Endodermal cell (in vitro differentiated cells): ENCODE data around the gene LRP1-AS. TPM values are rescaled to one million over a fixed set of nuclear protein-coding genes. Genes with fewer than 3 reads are reported as not detected.
A peak's percentile ranks its signal among the peaks of the same experiment; 100 is the strongest.

Experiments used
- DNase-seq: peaks from one replicate; pipeline ENCODE4 v3.0.0-alpha.2; 2017
- H3K27ac ChIP-seq: 2 replicates; pipeline ENCODE4 v1.5.1; 2013; ENCODE audit warnings: mild to moderate bottlenecking, low read depth, low read length, moderate library complexity
- H3K27me3 ChIP-seq: 2 replicates; pipeline ENCODE4 v1.6.1; 2013; ENCODE audit warnings: mild to moderate bottlenecking, low read length, moderate library complexity; ENCODE audit not compliant: insufficient read depth, control insufficient read depth, poor library complexity, severe bottlenecking
- H3K36me3 ChIP-seq: 2 replicates; pipeline ENCODE4 v1.7.0; 2013; ENCODE audit warnings: mild to moderate bottlenecking, low read length, moderate library complexity; ENCODE audit not compliant: control insufficient read depth, insufficient read depth
- H3K4me1 ChIP-seq: one replicate; pipeline ENCODE4 v1.7.0; 2013; ENCODE audit warnings: low read length; ENCODE audit not compliant: control insufficient read depth, insufficient read depth
- H3K4me3 ChIP-seq: 2 replicates; pipeline ENCODE4 v1.5.1; 2013; ENCODE audit warnings: mild to moderate bottlenecking, low read length, moderate library complexity
- H3K9ac ChIP-seq: 2 replicates; pipeline ENCODE4 v1.6.1; 2013; ENCODE audit warnings: mild to moderate bottlenecking, low read length, moderate library complexity; ENCODE audit not compliant: poor library complexity, severe bottlenecking; ENCODE audit errors: extremely low read depth
- H3K9me3 ChIP-seq: 2 replicates; pipeline ENCODE4 v1.6.1; 2013; ENCODE audit warnings: mild to moderate bottlenecking, low read length, moderate library complexity; ENCODE audit not compliant: control insufficient read depth
- H3K27ac Mint-ChIP-seq: 2 replicates; pipeline ENCODE4 v1.8.0; 2020; ENCODE audit warnings: mixed read lengths
- H3K27me3 Mint-ChIP-seq: 2 replicates; pipeline ENCODE4 v1.8.0; 2021; ENCODE audit warnings: mild to moderate bottlenecking, mixed read lengths; ENCODE audit not compliant: insufficient read depth
- H3K36me3 Mint-ChIP-seq: 2 replicates; pipeline ENCODE4 v1.8.0; 2020; ENCODE audit warnings: low read depth, mixed read lengths
- H3K4me1 Mint-ChIP-seq: 2 replicates; pipeline ENCODE4 v1.8.0; 2020; ENCODE audit warnings: mixed read lengths
- H3K4me3 Mint-ChIP-seq: 2 replicates; pipeline ENCODE4 v1.8.0; 2020; ENCODE audit warnings: mild to moderate bottlenecking, moderate library complexity, mixed read lengths
- H3K9me3 Mint-ChIP-seq: 2 replicates; pipeline ENCODE4 v1.8.0; 2020; ENCODE audit warnings: mild to moderate bottlenecking, mixed read lengths
- CTCF ChIP-seq: fragments of 200-600 bp; sonication (generic); conservative IDR thresholded peaks from 2 replicates; pipeline ENCODE4 v1.5.0; 2021; ENCODE audit warnings: antibody characterized with exemption, mild to moderate bottlenecking
- WGBS, 2 experiments: methylation state at CpG; one replicate each; pipeline versions ENCODE4 v1.1.5 to v1.1.7; 2013; ENCODE audit warnings: missing lambda C conversion rate in 2 of 2, mixed read lengths in 1 of 2; ENCODE audit not compliant: insufficient coverage in 1 of 2, insufficient read length in 1 of 2; 5-methylcytosine and 5-hydroxymethylcytosine counted together
- total RNA-seq, 2 donors: library from RNA; stranded (reverse); fragmentation: NEBNext Ultra II Directional in 1 of 2; extraction: Animal tissue kit (Norgen Biotek cat#: 25700) in 1 of 2; gene quantifications; 2 replicates in 1 of 2; 3 replicates in 1 of 2; pipeline ENCODE4 v1.2.1, GENCODE V29; 2021

LRP1-AS gene
- total RNA-seq, 2 donors from 2014 or later: not detected

GRCh38 chr12:57164966-57165625 is 17.7 kb upstream of the LRP1-AS start:
- Histone ChIP-seq H3K4me1 (no peaks in the 10 kb centered on the region), H3K4me3 (no peak overlapping the region), H3K36me3 (peaks cover 64% of the 10 kb centered on the region), H3K9ac (no peak overlapping the region), H3K27ac (no peak overlapping the region), H3K27me3 (no peaks in the 10 kb centered on the region), H3K9me3 (no peaks in the 10 kb centered on the region)
- no peaks in the 10 kb centered on the region for H3K27me3 Mint-ChIP-seq
- WGBS, 2 experiments: 91 to 92% methylated on average over 13 of the region's 13 CpGs
- TF ChIP-seq CTCF: no peak
- H3K36me3 Mint-ChIP-seq: peaks cover 40% of the 10 kb centered on the region
- peak; percentile 72 for DNase-seq
- no peak overlapping the region for H3K4me3 Mint-ChIP-seq
- no peaks in the 10 kb centered on the region for H3K4me1 Mint-ChIP-seq
- H3K9me3 Mint-ChIP-seq: no peaks in the 10 kb centered on the region
- no peak overlapping the region for H3K27ac Mint-ChIP-seq

- Histone ChIP-seq H3K4me3 (no peak overlapping the region), H3K9me3 (no peaks in the 10 kb centered on the region), H3K4me1 (no peaks in the 10 kb centered on the region), H3K36me3 (peaks cover 62% of the 10 kb centered on the region), H3K9ac (no peak overlapping the region), H3K27me3 (no peaks in the 10 kb centered on the region), H3K27ac (no peak overlapping the region)
- Mint-ChIP-seq H3K9me3 (no peaks in the 10 kb centered on the region), H3K27ac (no peak overlapping the region), H3K36me3 (peaks cover 35% of the 10 kb centered on the region), H3K4me3 (no peak overlapping the region), H3K4me1 (no peaks in the 10 kb centered on the region), H3K27me3 (no peaks in the 10 kb centered on the region)
- TF ChIP-seq CTCF: no peak
- no peak for DNase-seq
- WGBS, 2 experiments: 84 to 95% methylated on average over 3 of the region's 3 CpGs
Measured at GRCh38 chr12:57164454-57164853, 17.0 kb upstream of the LRP1-AS start.

GRCh38 chr12:57162553-57163125 is 15.2 kb upstream of the LRP1-AS start:
- no peak overlapping the region for H3K4me3 Mint-ChIP-seq
- H3K27ac Mint-ChIP-seq: no peak overlapping the region
- H3K4me1 Mint-ChIP-seq: no peaks in the 10 kb centered on the region
- Histone ChIP-seq H3K4me1 (no peaks in the 10 kb centered on the region), H3K9ac (no peak overlapping the region), H3K36me3 (peaks cover 63% of the 10 kb centered on the region), H3K9me3 (no peaks in the 10 kb centered on the region), H3K4me3 (no peak overlapping the region), H3K27me3 (no peaks in the 10 kb centered on the region), H3K27ac (no peak overlapping the region)
- H3K27me3 Mint-ChIP-seq: no peaks in the 10 kb centered on the region
- no peaks in the 10 kb centered on the region for H3K9me3 Mint-ChIP-seq
- no peak for TF ChIP-seq CTCF
- peaks cover 38% of the 10 kb centered on the region for H3K36me3 Mint-ChIP-seq
- WGBS, 2 experiments: 96 to 100% methylated on average over 2 to 8 of the region's 8 CpGs
- DNase-seq: no peak
